SKM-1 (cell line): Measurements from ENCODE around the gene EHBP1.
"Not testable (repeated sequence)": the region's sequence is repeated elsewhere in the genome, so short reads cannot be mapped to it uniquely, and the experiment has no call there.

Experiments
- DNase-seq: peaks from one replicate; lab custom pipeline; 2025; ENCODE audit not compliant: unreplicated experiment; lab: John Stamatoyannopoulos, UW

Gene EHBP1

GRCh38 chr2:62704654-62705006 is 883 bp upstream of the EHBP1 start:
- DNase-seq, result no peak

DNA sequence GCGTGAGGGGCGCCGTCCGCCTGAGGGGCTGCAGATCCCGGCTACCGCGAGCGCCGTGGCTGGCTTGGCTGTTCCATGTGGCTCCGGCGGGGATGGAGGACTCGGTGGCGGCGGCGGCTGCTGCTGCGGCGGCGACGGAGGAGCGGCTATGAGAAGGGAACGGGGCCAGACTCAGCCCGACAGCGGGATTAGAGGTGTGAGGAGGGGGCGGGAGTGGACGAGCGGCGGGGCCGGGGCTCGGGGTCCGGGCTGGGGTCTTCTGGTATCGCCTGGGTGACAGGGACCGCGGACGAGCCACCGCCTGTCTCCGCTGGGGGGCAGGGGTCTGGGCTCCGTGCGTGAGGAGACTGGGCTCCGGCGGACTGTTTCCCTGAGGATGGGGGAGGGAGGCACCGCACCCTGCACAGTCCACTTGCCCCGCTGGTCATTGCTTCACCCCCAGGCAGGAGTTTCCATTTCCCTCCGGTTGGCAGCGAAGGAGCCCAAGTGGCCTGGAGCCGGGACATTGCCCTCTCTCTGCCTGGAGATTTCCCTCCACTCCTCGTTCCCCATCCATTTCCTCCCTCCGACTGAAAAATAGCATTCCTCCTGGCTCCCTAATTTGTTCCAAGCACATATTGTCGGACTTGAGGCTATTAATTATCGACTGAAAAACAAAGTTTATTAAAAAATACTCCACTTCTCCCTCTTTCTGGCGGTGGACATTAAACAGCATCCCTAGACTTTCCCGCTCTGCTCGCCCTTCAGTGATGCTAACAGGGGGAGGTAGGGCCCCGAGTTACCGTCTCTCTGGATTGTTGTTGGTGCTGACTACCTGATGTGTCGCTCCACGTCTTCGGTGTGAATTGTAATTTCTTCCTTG is 577 bp downstream of the EHBP1 start:
- peak; percentile 43 for DNase-seq

DNA sequence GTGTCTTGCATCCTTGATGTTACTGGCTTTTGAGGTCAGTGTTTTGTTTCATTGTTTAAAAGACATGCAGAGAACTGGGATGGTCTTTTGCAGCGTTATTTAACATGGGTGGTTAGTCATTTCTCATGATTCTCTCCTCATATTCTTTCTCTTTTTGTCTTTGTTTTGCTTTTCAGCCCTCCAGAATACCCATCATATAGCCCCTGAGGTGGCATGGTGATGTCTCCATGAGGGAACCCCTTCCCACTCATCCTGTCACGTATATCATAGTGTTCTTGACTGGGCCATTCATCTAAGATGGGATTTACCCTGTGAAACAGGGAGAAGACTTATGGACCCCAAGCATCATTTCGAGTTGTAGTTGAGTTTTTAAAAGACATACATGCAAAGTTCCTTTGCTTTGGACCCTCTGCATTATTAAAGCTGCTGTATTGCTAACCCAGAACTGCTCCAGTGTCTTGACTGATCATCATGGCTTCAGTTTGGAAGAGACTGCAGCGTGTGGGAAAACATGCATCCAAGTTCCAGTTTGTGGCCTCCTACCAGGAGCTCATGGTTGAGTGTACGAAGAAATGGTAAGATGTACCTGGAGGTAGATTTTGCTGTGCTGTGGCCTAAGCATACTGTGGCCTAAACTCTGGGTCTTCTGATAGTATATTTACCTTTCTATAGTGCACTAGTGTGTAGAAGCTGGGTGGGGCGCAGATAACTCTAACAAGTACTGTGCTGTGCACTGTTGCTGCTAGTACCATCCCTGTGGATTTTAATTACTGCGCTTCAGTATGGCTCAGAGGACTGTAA is 1.4 kb downstream of the EHBP1 start:
- DNase-seq, result no peak

GRCh38 chr2:62708751-62709150 is 3.2 kb downstream of the EHBP1 start:
- no peak for DNase-seq

GRCh38 chr2:62711832-62712494 is 6.5 kb downstream of the EHBP1 start:
- DNase-seq, result no peak

- DNase-seq, result not testable (repeated sequence)
Measured at GRCh38 chr2:62713196-62713595, 7.7 kb downstream of the EHBP1 start.

- DNase-seq, result no peak
Measured at GRCh38 chr2:62713837-62714236, 8.3 kb downstream of the EHBP1 start.

DNA sequence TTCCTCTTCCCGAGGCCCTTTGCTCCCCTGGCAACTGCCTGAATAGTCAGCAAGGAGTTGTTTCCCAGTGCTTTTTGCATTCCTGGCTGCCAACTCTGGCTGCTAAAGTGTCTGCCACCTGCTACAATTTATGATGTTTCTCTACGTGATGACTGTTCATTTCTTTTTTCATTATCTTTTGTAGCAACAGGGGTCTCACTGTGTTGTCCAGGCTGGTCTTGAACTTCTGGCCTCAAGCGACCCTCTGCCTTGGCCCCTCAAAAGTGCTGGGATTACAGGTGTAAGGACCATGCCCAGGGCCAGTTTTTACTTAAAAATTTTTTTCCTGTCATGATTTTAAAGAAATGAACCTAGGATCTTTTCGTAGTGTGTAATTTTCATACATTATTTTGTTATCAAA is 11.3 kb downstream of the EHBP1 start:
- DNase-seq, result no peak

GRCh38 chr2:62717503-62718081 is 12.1 kb downstream of the EHBP1 start:
- DNase-seq, result no peak

GRCh38 chr2:62718225-62718822 is 12.8 kb downstream of the EHBP1 start:
- no peak for DNase-seq

DNA sequence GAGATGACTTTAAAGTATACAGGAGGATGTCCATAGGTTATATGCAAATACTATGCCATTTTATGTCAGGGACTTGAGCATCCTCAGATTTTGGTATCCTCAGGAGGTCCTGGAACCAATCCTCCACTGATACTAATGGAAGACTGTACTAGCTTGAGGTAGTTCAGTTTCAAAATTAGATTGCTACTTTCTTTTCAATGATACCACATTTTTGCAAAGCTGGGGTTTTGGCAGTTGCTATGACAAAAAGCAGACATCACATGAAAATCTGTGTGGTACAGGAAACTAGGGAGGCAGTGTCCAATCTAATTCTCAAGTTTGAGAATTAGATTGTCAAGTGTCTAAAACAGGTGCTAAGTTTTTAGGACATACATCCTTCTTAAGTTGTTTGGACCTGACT is 14.2 kb downstream of the EHBP1 start:
- DNase-seq, result no peak

DNA sequence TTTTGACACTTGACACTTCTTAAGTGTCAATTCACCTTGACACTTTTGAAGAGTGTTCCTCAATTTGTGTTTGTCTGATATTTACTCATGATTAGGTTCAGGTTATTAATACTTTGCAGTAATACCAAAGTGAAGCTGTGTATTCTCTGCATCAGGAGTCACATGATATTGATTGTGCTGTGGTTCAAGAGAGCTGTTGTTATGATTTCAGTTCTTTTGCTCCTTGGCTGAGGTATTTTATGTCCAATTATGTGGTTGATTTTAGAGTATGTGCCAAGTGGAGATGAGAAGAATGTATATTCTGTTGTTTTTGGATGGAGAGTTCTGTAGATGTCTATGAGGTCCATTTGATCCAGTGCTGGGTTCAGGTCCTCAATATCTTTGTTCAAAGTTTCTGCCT is 17.2 kb downstream of the EHBP1 start:
- DNase-seq, result no peak

DNA sequence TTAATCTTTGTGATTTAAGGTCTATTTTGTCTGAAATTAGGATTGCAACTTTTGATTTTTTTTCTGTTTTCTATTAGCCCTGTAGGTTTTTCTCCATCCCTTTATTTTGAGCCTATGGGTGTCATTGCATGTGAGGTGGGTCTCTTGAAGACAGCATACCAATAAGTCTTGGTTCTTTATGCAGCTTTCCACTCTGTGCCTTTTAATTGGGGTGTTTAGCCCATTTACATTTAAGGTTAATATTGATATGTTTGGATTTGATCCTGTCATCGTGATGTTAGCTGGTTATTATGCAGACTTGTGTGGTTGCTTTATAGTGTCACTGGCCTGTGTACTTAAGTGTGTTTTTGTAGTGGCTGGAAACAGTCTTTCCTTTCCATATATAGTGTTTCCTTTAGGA is 17.7 kb downstream of the EHBP1 start:
- DNase-seq, result no peak

DNA sequence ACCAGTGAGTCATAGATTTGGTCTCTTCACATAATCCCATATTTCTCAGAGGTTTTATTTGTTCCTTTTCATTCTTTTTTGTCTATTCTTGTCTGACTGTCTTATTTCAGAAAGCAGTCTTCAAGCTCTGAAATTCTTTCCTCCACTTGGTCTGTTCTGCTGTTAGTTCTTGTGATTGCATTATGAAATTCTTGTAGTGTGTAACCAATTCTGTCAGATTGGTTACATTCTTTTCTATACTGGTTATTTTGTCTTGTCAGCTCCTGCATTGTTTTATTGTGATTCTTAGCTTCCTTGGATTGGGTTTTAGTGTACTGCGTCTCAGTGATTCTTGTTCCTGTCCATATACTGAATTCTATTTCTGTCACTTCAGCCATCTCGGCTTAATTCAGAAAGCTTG is 18.6 kb downstream of the EHBP1 start:
- DNase-seq, result no peak

DNA sequence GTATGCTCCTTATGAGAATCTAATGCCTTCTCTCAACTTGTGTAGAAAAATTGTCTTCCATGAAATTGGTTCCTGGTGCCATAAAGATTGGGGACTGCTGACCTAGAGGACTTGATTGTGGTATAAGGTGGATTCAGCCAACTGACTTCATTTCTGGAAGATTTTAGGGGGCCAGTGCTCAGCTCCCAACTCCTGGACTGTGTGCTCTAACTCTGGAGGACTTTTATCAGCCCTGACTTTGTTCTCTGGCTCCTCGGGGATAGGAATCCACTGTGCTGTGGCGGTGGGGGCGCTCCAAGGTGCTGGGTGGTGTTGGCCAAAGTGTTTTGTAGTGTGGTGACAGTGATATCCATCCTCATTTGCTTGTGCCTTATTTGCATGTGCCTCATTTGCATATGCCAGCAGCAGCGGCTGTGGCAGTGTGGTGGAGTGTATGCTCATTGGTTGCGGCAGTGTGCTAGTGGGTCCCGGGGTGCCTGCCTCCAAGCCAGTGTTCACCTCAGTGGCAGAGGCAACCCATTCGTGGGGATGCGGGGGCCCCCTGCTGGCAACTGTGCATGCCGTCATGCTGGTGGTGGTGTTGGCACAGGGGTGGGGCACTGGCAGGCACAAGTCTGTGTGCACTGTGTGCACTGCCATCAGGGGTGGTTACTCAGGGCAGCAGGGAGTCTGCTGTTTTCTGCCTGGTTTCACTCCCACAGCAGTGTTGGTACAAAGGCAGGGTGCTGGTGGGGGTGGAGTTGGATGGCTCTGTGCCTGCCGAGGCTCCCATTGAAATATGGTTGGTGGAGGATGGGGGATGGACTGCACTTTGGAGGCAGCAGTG is 19.6 kb downstream of the EHBP1 start:
- no peak for DNase-seq

DNA sequence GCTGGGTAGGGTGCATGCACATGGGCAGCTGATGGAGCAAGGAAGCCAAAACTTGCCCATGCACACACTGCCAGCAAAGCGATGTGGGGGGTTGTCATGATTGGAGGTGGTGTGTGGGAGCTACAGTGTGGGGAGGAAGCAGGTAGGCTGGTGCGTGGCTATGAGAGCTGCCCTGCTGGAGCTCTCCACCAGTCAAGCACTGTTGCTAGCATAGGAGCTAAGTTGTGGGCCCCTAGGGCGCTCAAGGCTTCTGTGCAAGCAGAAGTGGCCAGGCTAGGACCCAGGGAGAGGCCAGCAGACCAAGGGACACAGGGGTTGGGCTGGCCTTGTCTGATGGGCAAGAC is 20.2 kb downstream of the EHBP1 start:
- no peak for DNase-seq

GRCh38 chr2:62727259-62727867 is 21.9 kb downstream of the EHBP1 start:
- no peak for DNase-seq

DNA sequence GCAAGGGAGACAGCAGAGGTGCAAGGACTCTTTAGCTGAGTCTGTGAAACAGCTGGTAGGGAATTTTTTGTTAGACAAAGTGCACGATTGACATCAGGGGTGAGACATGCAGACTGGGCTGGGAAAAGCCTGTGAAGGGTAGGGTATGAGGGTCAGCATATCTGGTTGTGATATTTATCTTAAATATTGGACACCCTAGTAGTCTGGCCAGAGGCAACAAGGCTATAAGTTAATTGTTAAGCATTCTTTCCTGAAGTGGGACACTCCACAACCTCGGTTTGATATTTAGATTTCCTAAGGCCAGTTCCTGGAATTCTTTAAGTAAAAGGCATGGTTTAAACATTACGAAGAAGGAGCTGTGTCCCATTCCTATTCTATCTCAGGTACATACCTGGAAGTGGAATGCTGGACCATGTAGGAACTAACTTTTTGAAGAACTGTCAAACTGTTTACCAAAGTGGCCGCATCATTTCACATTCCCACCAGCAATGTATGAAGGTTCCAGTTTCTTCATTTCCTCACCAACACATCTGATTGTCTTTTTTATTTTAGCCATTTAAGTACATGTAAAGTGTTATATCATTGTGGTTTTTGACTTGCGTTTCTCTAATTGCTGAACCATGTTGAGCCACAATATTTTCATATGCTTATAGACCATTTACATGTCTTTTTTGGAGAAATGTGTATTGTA is 22.5 kb downstream of the EHBP1 start:
- DNase-seq, result no peak

DNA sequence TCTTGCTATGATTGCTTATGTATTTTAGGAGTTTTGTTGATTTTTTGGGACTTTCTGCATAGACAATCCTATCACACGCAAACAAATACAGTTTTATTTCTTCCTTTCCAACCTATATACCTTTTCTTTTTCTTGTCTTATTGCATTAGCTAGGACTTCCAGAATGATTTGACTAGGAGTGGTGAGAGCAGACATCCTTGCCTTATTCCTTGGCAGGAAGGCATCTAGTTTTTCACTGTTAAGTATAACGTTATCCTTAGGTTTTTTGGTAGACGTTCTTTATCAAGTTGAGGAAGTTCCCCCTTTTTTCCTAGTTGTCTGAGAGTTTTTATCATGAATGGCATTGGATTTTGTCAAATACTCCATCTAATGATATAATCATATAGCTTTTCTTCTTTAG is 25.8 kb downstream of the EHBP1 start:
- no peak for DNase-seq
